Heart right ventricle (tissue), 16 donors: ENCODE measurements around the gene ZNF320. TPM values are rescaled to one million over a fixed set of nuclear protein-coding genes. Genes with fewer than 3 reads are reported as not detected.
"Not testable (repeated sequence)": the region's sequence is repeated elsewhere in the genome, so short reads cannot be mapped to it uniquely, and the experiment has no call there.

Experiments
- ATAC-seq, 8 donors: fragments of 200-7000 bp; cut with Tn5 transposase; one replicate each; pipeline ENCODE4 v1.9.1; 2020; ENCODE audit warnings: mild to moderate bottlenecking in 8 of 8, moderate library complexity in 8 of 8, moderate number of reproducible peaks in 1 of 8
- DNase-seq, 2 donors: peaks; one replicate each; pipeline ENCODE4 v3.0.0-alpha.2; 2020
- H3K27ac ChIP-seq, 10 donors: fragments of 200-600 bp; sonication (generic) in 2 of 10; one replicate each; pipeline versions ENCODE4 v1.5.0 to v1.8.0; 2020 to 2022; ENCODE audit warnings: mild to moderate bottlenecking in 3 of 10
- H3K27me3 ChIP-seq, 7 donors: fragments of 200-600 bp; one replicate each; pipeline ENCODE4 v1.8.0; 2021 to 2022; ENCODE audit warnings: mild to moderate bottlenecking in 2 of 7
- H3K36me3 ChIP-seq, 9 donors: fragments of 200-600 bp; sonication (generic) in 1 of 9; one replicate each; pipeline versions ENCODE4 v1.5.0 to v1.8.0; 2020 to 2022; ENCODE audit warnings: mild to moderate bottlenecking in 2 of 9
- H3K4me1 ChIP-seq, 9 donors: fragments of 200-600 bp; sonication (generic) in 1 of 9; one replicate each; pipeline versions ENCODE4 v1.5.0 to v1.8.0; 2020 to 2022; ENCODE audit warnings: mild to moderate bottlenecking in 4 of 9
- H3K4me3 ChIP-seq, 10 donors: fragments of 200-600 bp; sonication (generic) in 2 of 10; one replicate each; pipeline versions ENCODE4 v1.5.0 to v1.8.0; 2020 to 2022; ENCODE audit warnings: mild to moderate bottlenecking in 7 of 10, moderate library complexity in 2 of 10
- H3K9me3 ChIP-seq, 11 donors: fragments of 200-600 bp in 10 of 11; sonication (generic) in 2 of 11; one replicate each; pipeline versions ENCODE4 v1.5.0 to v1.8.0; 2013 to 2022; ENCODE audit warnings: mild to moderate bottlenecking in 2 of 11, control low read depth in 1 of 11, moderate library complexity in 1 of 11
- WGBS, 2 donors: extraction: QIAGEN DNeasy Blood & Tissue Kit; methylation state at CpG; one replicate each; pipeline ENCODE4 v1.1.7; 2013; ENCODE audit warnings: inconsistent platforms in 1 of 2; 5-methylcytosine and 5-hydroxymethylcytosine counted together
- intact Hi-C, 10 donors: fragments of 100-400 bp; cut with DNase I; formaldehyde crosslinking; loops; one replicate each; pipeline versions ENCODE4 v1.11.1 to v1.14.2; 2022
- polyA plus RNA-seq, 2 donors: library from polyadenylated mRNA; stranded (reverse); fragments of 200-250 nt; gene quantifications; one replicate each; pipeline ENCODE4 v1.2.3, GENCODE V29; 2013
- total RNA-seq, 10 donors: library from RNA; stranded (reverse); fragmentation: NEBNext Ultra II Directional in 3 of 10; extraction: Animal tissue kit (Norgen Biotek cat#: 25700) in 3 of 10; gene quantifications; one replicate each; pipeline versions ENCODE4 v1.2.1 to v1.2.4, GENCODE V29; 2021 to 2023
- TF ChIP-seq, protein P1 (sequence below), 9 donors: fragments of 200-600 bp; sonication (generic) in 2 of 9; IDR thresholded peaks; one replicate each; pipeline versions ENCODE4 v1.5.0 to v1.8.0; 2021 to 2022; ENCODE audit warnings: antibody characterized with exemption in 9 of 9, mild to moderate bottlenecking in 5 of 9, moderate library complexity in 1 of 9
- donor health status: Arrhythmogenic right ventricular cardiomyopathy.
- donor health status: ischemic (EF 13 %, LVEDD 7.1; RV severe dilation, severe dysfunction).
- donor health status: healthy with polysubstance abuse.
- donor health status: DM: no; HTN: yes; CAD: no.
- donor health status: DM: no; HTN: no; CAD: no.
- donor health status: ischemic (EF 25% LVEDD 6.9; RV normal size, moderate dysfunction).
- donor health status: ischemic (EF 25% LVEDD 5.7; RV mildly dilated, moderate dysfunction).
- donor health status: healthy.
- donor health status: DM: yes; HTN: yes; CAD: no.
- donor health status: Ischemic cardiomyopathy.
- donor health status: ischemic (EF 35%, LVEDD 5.7; RV mildly dilated, moderate dysfunction).
- donor health status: nonischemic (EF 11% LVEDD 7.7; RV severe dilation, severe dysfunction).
- donor health status: DM: yes; HTN: yes; CAD: no.
- donor health status: PGD.
- donor health status: ischemic (EF 29% LVEDD 5.4; RV normal size, mild dysfunction).
- donor health status: nonischemic (EF 23%, LVEDD 6.1; RV moderate dilation, normal function).

ZNF320 gene
- total and polyA plus RNA-seq, 12 donors: 2.7 to 16.3 (median 7.6) TPM

DNA sequence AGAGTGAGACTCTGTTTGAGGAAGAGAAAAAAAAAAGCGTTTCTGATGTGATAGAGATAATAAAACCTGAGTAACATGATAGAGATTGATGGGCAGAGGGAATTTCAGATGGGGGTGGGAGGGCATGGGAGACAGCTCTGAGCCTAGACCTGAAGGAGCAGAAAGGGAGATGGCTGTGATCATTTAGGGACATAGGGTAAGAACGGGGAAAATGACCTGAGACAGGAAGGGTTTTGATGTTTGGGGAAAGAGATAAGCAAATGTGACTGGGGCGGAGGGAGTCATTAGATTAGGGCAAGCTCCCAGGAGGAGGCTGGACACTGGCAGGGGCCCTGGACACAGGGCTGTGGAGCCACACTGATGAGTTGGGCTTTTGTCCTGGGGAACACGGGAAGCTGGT lies 6.1 kb downstream of the ZNF320 start:
- TF ChIP-seq, protein P1, sequence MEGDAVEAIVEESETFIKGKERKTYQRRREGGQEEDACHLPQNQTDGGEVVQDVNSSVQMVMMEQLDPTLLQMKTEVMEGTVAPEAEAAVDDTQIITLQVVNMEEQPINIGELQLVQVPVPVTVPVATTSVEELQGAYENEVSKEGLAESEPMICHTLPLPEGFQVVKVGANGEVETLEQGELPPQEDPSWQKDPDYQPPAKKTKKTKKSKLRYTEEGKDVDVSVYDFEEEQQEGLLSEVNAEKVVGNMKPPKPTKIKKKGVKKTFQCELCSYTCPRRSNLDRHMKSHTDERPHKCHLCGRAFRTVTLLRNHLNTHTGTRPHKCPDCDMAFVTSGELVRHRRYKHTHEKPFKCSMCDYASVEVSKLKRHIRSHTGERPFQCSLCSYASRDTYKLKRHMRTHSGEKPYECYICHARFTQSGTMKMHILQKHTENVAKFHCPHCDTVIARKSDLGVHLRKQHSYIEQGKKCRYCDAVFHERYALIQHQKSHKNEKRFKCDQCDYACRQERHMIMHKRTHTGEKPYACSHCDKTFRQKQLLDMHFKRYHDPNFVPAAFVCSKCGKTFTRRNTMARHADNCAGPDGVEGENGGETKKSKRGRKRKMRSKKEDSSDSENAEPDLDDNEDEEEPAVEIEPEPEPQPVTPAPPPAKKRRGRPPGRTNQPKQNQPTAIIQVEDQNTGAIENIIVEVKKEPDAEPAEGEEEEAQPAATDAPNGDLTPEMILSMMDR (IDR thresholded peaks at IDR 0.05): no peak
- DNase-seq: no peak
- peaks cover 0 to 82% (median 28%) of the 10 kb centered on the region in 9 donors for H3K36me3 ChIP-seq
- no peaks in the 10 kb centered on the region for H3K9me3 ChIP-seq
- no peak overlapping the region for H3K4me3 ChIP-seq
- WGBS, 2 donors: 47 to 49% methylated on average over 4 of the region's 4 CpGs
- ATAC-seq: no peak
- H3K27ac ChIP-seq: no peak overlapping the region
- H3K27me3 ChIP-seq: no peaks in the 10 kb centered on the region
- intact Hi-C loops: no loop called here
- H3K4me1 ChIP-seq: peaks cover 0 to 9% (median 4%) of the 10 kb centered on the region in 9 donors

DNA sequence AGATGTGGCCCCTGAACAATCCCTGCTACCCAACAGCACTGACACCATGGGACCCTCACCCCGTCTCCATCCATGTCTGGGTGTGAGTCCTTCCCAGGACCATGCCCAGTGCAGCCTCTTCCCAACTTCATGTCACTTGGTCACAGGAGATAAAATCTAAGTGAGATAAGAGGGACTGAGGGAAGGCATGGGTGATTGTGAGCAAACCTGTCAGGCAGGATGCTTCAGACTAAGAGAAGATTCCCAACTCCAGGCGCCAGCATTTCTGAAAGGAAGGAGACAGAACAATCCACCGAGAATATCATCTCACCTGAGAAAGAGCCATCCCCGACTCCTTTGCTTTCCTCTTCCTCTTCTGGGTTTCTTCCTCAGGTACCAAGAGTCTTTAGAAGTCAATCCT lies 7.5 kb downstream of the ZNF320 start:
- peaks cover 0 to 87% (median 37%) of the 10 kb centered on the region in 9 donors for H3K36me3 ChIP-seq
- H3K27me3 ChIP-seq: no peaks in the 10 kb centered on the region
- ATAC-seq (no peak), DNase-seq (no peak)
- H3K27ac ChIP-seq: no peak overlapping the region
- no peaks in the 10 kb centered on the region for H3K4me1 ChIP-seq
- WGBS, 2 donors: 95 to 97% methylated on average over 4 of the region's 4 CpGs
- TF ChIP-seq, protein P1 (IDR thresholded peaks at IDR 0.05): no peak
- peaks cover 0 to 10% (median 0%) of the 10 kb centered on the region in 11 donors for H3K9me3 ChIP-seq
- intact Hi-C loops: no loop called here
- H3K4me3 ChIP-seq: no peak overlapping the region

DNA sequence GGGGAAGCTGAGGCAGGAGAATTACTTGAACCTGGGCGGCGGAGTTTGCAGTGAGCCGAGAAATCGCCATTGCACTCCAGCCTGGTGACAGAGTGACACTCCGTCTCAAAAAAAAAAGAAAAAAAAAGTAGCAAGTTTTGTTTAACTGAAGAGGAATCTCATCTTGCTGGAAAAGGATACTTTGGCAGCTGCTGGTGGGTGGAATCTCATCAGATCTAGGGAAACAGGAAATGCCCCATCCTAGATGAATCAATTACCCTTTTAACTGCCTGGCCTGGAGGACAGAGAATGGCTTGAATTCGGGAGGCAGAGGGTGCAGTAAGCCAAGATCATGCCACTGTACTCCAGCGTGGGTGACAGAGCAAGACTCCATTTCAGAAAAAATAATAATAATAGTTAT lies 8.4 kb downstream of the ZNF320 start:
- no peak for DNase-seq
- Histone ChIP-seq H3K27ac (no peak overlapping the region), H3K9me3 (peaks cover 0 to 19% (median 0%) of the 10 kb centered on the region in 11 donors), H3K27me3 (no peaks in the 10 kb centered on the region), H3K4me3 (no peak overlapping the region), H3K36me3 (peaks cover 0 to 87% (median 45%) of the 10 kb centered on the region in 9 donors), H3K4me1 (no peaks in the 10 kb centered on the region)
- TF ChIP-seq, protein P1 (IDR thresholded peaks at IDR 0.05): no peak
- no peak for ATAC-seq
- WGBS, 2 donors: 89% methylated on average over 7 of the region's 7 CpGs
- intact Hi-C loops: no loop called here

DNA sequence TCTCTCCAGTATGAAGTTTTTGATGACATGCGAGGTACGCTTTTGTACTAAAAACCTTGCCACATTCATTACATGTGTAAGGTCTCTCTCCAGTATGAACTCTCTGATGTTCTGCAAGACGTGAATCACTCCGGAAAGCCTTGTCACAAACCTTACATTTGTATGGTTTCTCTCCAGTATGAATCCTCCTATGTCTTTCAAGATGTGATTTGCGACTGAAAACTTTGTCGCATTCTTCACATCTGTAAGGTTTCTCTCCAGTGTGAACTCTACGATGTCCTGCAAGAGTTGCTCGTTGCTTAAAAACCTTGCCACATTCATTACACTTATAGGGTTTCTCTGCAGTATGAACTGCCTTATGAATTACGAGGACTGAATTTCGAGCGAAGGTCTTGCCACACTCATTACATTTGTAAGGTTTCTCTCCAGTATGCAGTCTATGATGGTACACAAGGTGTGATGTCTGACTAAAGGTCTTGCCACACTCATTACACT lies 16.5 kb downstream of the ZNF320 start:
- TF ChIP-seq, protein P1 (IDR thresholded peaks at IDR 0.05): no peak
- peaks cover 0 to 97% (median 17%) of the 10 kb centered on the region in 11 donors for H3K9me3 ChIP-seq
- WGBS, 2 donors: 89% methylated on average over 11 of the region's 11 CpGs
- H3K36me3 ChIP-seq: peaks cover 0 to 88% (median 71%) of the 10 kb centered on the region in 9 donors
- no peak overlapping the region for H3K4me3 ChIP-seq
- intact Hi-C loops: no loop called here
- H3K4me1 ChIP-seq: no peaks in the 10 kb centered on the region
- no peaks in the 10 kb centered on the region for H3K27me3 ChIP-seq
- DNase-seq (no peak), ATAC-seq (no peak)
- H3K27ac ChIP-seq: no peak overlapping the region

DNA sequence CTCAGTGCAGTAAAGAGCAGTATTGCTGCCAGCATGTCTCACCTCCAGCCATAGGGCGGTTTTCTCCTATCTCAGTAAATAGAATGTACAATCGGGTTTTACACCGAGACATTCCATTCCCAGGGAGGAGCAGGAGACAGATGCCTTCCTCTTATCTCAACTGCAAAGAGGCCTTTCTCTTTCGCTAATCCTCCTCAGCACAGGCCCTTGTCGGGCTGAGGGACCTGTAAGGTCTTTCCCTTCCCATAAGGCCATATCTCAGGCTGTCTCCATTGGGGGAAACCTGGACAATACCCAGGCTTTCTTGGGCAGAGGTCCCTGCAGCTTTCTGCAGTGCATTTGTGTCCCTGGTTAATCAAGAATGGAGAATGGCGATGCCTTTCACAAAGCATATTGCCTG lies 24.4 kb downstream of the ZNF320 start:
- DNase-seq, intact Hi-C loops, H3K27ac ChIP-seq, H3K4me1 ChIP-seq, ATAC-seq, H3K4me3 ChIP-seq, H3K27me3 ChIP-seq: not testable (repeated sequence)
- Histone ChIP-seq H3K9me3 (peaks cover 0 to 19% (median 0%) of the 10 kb centered on the region in 11 donors), H3K36me3 (peaks cover 0 to 21% (median 0%) of the 10 kb centered on the region in 9 donors)
- WGBS, 2 donors: 62 to 66% methylated on average over 6 of the region's 6 CpGs
